Endodermal cell (in vitro differentiated cells): ENCODE measurements around the gene CEP20. TPM values are rescaled to one million over a fixed set of nuclear protein-coding genes. Genes with fewer than 3 reads are reported as not detected.

Experiments used
- DNase-seq: peaks from one replicate; pipeline ENCODE4 v3.0.0-alpha.2; 2017
- H3K27ac ChIP-seq: 2 replicates; pipeline ENCODE4 v1.5.1; 2013; ENCODE audit warnings: mild to moderate bottlenecking, low read depth, low read length, moderate library complexity
- H3K27me3 ChIP-seq: 2 replicates; pipeline ENCODE4 v1.6.1; 2013; ENCODE audit warnings: mild to moderate bottlenecking, low read length, moderate library complexity; ENCODE audit not compliant: insufficient read depth, control insufficient read depth, poor library complexity, severe bottlenecking
- H3K36me3 ChIP-seq: 2 replicates; pipeline ENCODE4 v1.7.0; 2013; ENCODE audit warnings: mild to moderate bottlenecking, low read length, moderate library complexity; ENCODE audit not compliant: control insufficient read depth, insufficient read depth
- H3K4me1 ChIP-seq: one replicate; pipeline ENCODE4 v1.7.0; 2013; ENCODE audit warnings: low read length; ENCODE audit not compliant: control insufficient read depth, insufficient read depth
- H3K4me3 ChIP-seq: 2 replicates; pipeline ENCODE4 v1.5.1; 2013; ENCODE audit warnings: mild to moderate bottlenecking, low read length, moderate library complexity
- H3K9ac ChIP-seq: 2 replicates; pipeline ENCODE4 v1.6.1; 2013; ENCODE audit warnings: mild to moderate bottlenecking, low read length, moderate library complexity; ENCODE audit not compliant: poor library complexity, severe bottlenecking; ENCODE audit errors: extremely low read depth
- H3K9me3 ChIP-seq: 2 replicates; pipeline ENCODE4 v1.6.1; 2013; ENCODE audit warnings: mild to moderate bottlenecking, low read length, moderate library complexity; ENCODE audit not compliant: control insufficient read depth
- H3K27ac Mint-ChIP-seq: 2 replicates; pipeline ENCODE4 v1.8.0; 2020; ENCODE audit warnings: mixed read lengths
- H3K27me3 Mint-ChIP-seq: 2 replicates; pipeline ENCODE4 v1.8.0; 2021; ENCODE audit warnings: mild to moderate bottlenecking, mixed read lengths; ENCODE audit not compliant: insufficient read depth
- H3K36me3 Mint-ChIP-seq: 2 replicates; pipeline ENCODE4 v1.8.0; 2020; ENCODE audit warnings: low read depth, mixed read lengths
- H3K4me1 Mint-ChIP-seq: 2 replicates; pipeline ENCODE4 v1.8.0; 2020; ENCODE audit warnings: mixed read lengths
- H3K4me3 Mint-ChIP-seq: 2 replicates; pipeline ENCODE4 v1.8.0; 2020; ENCODE audit warnings: mild to moderate bottlenecking, moderate library complexity, mixed read lengths
- H3K9me3 Mint-ChIP-seq: 2 replicates; pipeline ENCODE4 v1.8.0; 2020; ENCODE audit warnings: mild to moderate bottlenecking, mixed read lengths
- CTCF ChIP-seq: fragments of 200-600 bp; sonication (generic); conservative IDR thresholded peaks from 2 replicates; pipeline ENCODE4 v1.5.0; 2021; ENCODE audit warnings: antibody characterized with exemption, mild to moderate bottlenecking
- WGBS, 2 experiments: methylation state at CpG; one replicate each; pipeline versions ENCODE4 v1.1.5 to v1.1.7; 2013; ENCODE audit warnings: missing lambda C conversion rate in 2 of 2, mixed read lengths in 1 of 2; ENCODE audit not compliant: insufficient coverage in 1 of 2, insufficient read length in 1 of 2; 5-methylcytosine and 5-hydroxymethylcytosine counted together
- total RNA-seq, 2 donors: library from RNA; stranded (reverse); fragmentation: NEBNext Ultra II Directional in 1 of 2; extraction: Animal tissue kit (Norgen Biotek cat#: 25700) in 1 of 2; gene quantifications; 2 replicates in 1 of 2; 3 replicates in 1 of 2; pipeline ENCODE4 v1.2.1, GENCODE V29; 2021

The CEP20 gene
- total RNA-seq, 2 donors from 2014 or later: 30.9 to 31.1 TPM

- 88 to 93% methylated on average over 4 of the region's 4 CpGs for WGBS, 2 experiments
- Mint-ChIP-seq H3K9me3 (no peaks in the 10 kb centered on the region), H3K4me3 (peak overlapping the region; percentile 99), H3K27me3 (peaks cover 1% of the 10 kb centered on the region), H3K27ac (no peak overlapping the region), H3K4me1 (peaks cover 7% of the 10 kb centered on the region), H3K36me3 (peaks cover 17% of the 10 kb centered on the region)
- Histone ChIP-seq H3K36me3 (peaks cover 26% of the 10 kb centered on the region), H3K4me1 (peaks cover 2% of the 10 kb centered on the region), H3K27me3 (no peaks in the 10 kb centered on the region), H3K9ac (no peak overlapping the region), H3K27ac (no peak overlapping the region), H3K9me3 (no peaks in the 10 kb centered on the region), H3K4me3 (peak overlapping the region; percentile 100)
- no peak for DNase-seq
- no peak for TF ChIP-seq CTCF
Observed at GRCh38 chr16:15887283-15887682, 1.1 kb downstream of the CEP20 start.

GRCh38 chr16:15886078-15886477 is 2.3 kb downstream of the CEP20 start:
- DNase-seq: no peak
- no peak overlapping the region for H3K4me3 ChIP-seq
- no peak overlapping the region for H3K27ac ChIP-seq
- peaks cover 2% of the 10 kb centered on the region for H3K4me1 ChIP-seq
- Mint-ChIP-seq H3K4me3 (no peak overlapping the region), H3K27ac (no peak overlapping the region), H3K9me3 (no peaks in the 10 kb centered on the region), H3K4me1 (peaks cover 7% of the 10 kb centered on the region), H3K36me3 (peaks cover 27% of the 10 kb centered on the region), H3K27me3 (no peaks in the 10 kb centered on the region)
- H3K27me3 ChIP-seq: no peaks in the 10 kb centered on the region
- no peaks in the 10 kb centered on the region for H3K9me3 ChIP-seq
- peaks cover 34% of the 10 kb centered on the region for H3K36me3 ChIP-seq
- no peak for TF ChIP-seq CTCF
- WGBS, 2 experiments: 46 to 100% methylated on average over 1 of the region's 1 CpG
- no peak overlapping the region for H3K9ac ChIP-seq

DNA sequence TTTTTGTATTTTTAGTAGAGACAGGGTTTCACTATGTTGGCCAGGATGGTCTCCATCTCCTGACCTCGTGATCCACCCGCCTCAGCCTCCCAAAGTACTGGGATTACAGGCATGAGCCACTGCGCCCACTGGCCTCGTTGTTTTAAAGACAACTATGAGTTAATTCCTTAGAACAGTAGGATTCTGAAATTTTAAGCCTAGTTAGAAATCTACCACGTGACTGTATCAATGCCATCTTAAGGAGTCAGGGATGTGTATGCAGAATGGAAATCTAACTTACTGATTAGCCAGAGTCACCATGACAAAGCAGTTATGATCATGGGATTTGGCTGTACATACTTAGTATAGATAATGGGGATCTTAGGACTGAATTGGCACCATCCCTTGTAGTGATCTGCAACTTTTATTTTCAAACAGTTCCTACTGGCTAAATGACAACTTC is 2.8 kb downstream of the CEP20 start:
- H3K9me3 ChIP-seq: no peaks in the 10 kb centered on the region
- no peak for DNase-seq
- no peak overlapping the region for H3K27ac Mint-ChIP-seq
- H3K36me3 Mint-ChIP-seq: peaks cover 27% of the 10 kb centered on the region
- H3K9ac ChIP-seq: no peak overlapping the region
- H3K4me3 Mint-ChIP-seq: no peak overlapping the region
- no peaks in the 10 kb centered on the region for H3K27me3 Mint-ChIP-seq
- no peak overlapping the region for H3K27ac ChIP-seq
- H3K4me1 Mint-ChIP-seq: peaks cover 7% of the 10 kb centered on the region
- H3K27me3 ChIP-seq: no peaks in the 10 kb centered on the region
- no peak overlapping the region for H3K4me3 ChIP-seq
- H3K4me1 ChIP-seq: peaks cover 2% of the 10 kb centered on the region
- no peaks in the 10 kb centered on the region for H3K9me3 Mint-ChIP-seq
- 96 to 98% methylated on average over 5 of the region's 5 CpGs for WGBS, 2 experiments
- no peak for TF ChIP-seq CTCF
- H3K36me3 ChIP-seq: peaks cover 39% of the 10 kb centered on the region
